C4-2B (cell line): ENCODE results near the gene CEP350.
"Not testable (repeated sequence)": the region's sequence is repeated elsewhere in the genome, so short reads cannot be mapped to it uniquely, and the experiment has no call there.

ENCODE experiments used
- H3K27ac ChIP-seq: fragments of 450-650 bp; 2 replicates; pipeline ENCODE4 v1.5.1; 2017
- CTCF ChIP-seq: fragments of 450-650 bp; conservative IDR thresholded peaks from 2 replicates; pipeline ENCODE4 v1.5.1; 2017; ENCODE audit warnings: mild to moderate bottlenecking
- ZFX ChIP-seq: fragments of 450-650 bp; IDR thresholded peaks from 2 replicates; pipeline ENCODE4 v1.6.1; 2017

CEP350 gene

DNA sequence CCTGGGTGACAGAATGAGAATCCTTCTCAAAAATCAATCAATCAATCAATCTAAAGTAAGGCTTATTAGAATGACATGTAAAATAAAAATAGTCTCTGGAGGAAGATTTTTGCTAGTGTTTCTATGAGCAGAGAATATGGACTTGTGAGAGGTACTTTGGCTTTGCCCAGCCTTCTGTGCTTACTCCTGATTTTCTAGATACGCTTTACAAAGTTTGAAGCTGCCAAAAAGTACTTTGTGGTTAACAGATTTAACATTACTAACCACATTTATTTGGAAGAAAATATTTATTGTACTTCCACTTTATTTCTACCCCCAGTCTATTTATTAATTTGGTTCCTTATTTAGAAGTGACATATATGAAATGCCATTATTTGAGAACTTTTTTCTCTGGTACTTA, 41.0 kb downstream of the CEP350 start:
- H3K27ac ChIP-seq: no peak overlapping the region
- no peak for TF ChIP-seq CTCF
- TF ChIP-seq ZFX: no peak

- TF ChIP-seq CTCF: no peak
- TF ChIP-seq ZFX: no peak
- H3K27ac ChIP-seq: no peak overlapping the region
These were observed 41.5 kb downstream of the CEP350 start for GRCh38 chr1:179996099-179996498.

- no peak overlapping the region for H3K27ac ChIP-seq
- TF ChIP-seq CTCF: no peak
- TF ChIP-seq ZFX: no peak
These were observed 46.0 kb downstream of the CEP350 start for GRCh38 chr1:180000575-180000974.

DNA sequence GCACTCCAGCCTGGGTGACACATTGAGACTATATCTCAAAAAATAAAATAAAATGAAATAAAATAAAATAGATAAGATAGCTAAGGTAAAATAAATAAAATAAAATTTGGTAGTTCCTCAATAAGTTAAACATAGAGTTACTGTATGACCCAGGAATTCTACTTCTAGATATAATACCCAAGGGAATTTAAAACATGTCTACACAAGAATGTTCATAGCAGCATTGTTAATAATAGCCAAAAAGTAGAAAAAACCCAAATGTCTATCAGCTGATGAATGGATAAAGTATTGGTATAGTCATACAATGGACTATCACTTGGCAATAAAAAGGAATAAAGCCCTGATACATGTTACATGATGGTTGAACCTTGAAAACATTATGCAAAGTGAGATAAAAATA, 47.8 kb downstream of the CEP350 start:
- TF ChIP-seq CTCF: no peak
- no peak for TF ChIP-seq ZFX
- H3K27ac ChIP-seq: no peak overlapping the region

- no peak overlapping the region for H3K27ac ChIP-seq
- no peak for TF ChIP-seq CTCF
- no peak for TF ChIP-seq ZFX
These were observed 48.6 kb downstream of the CEP350 start for GRCh38 chr1:180003026-180003695.

GRCh38 chr1:180006762-180007161, 52.2 kb downstream of the CEP350 start:
- not testable (repeated sequence) for H3K27ac ChIP-seq

- no peak overlapping the region for H3K27ac ChIP-seq
- no peak for TF ChIP-seq CTCF
- no peak for TF ChIP-seq ZFX
These were observed 65.4 kb downstream of the CEP350 start for GRCh38 chr1:180020017-180020416.

- no peak overlapping the region for H3K27ac ChIP-seq
- TF ChIP-seq CTCF (no peak), ZFX (no peak)
These were observed 71.9 kb downstream of the CEP350 start for GRCh38 chr1:180026556-180026955.
